ENCODE measurements around the gene ZNF772.
A peak's percentile ranks its signal among the peaks of the same experiment; 100 is the strongest.
"Not testable (repeated sequence)": the region's sequence is repeated elsewhere in the genome, so short reads cannot be mapped to it uniquely, and the experiment has no call there.

Gene ZNF772

DNA sequence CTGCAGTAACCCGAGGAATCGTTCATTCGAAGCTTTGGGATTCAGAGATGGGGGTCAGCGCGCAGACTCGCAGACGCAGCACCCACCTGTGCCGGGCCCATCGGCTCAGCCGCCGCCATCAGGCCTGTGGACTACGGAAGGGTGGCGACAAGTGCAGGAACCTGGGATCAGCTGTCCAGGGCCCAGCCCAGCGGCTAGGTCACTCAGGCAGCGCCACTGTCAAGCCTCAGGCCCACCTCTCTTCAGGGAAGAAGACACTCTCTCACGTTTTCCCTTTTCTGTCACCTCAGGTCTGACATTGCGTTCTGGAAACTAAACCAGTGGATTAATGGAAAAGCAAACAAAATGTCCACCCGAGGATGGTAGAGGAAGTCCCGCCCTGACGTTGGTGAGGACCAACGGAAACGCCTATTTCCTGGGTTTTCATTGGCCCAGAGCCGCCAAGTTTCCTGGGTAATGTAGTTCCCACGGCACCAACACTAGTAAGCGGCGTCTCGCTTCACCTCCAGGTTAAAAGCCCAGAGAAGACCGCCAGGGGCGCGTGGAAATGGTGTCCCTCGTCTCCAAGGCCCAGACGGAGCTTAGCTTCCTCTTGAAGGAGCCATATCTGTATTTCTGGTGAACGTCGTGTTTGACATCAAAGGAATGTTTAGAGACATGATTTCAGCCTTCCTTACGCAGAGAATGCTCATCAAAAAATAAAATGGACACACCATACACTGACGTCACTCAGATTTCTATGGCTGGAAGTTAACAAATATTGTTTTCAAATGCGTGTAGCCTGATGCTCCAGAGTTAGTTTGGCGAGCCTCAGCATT lies at the start of gene ZNF772:
TSS of gene ZNF772 (minus strand) at position 376 of the 818 bp plus-strand sequence. CDS start at position 119, 257 bp downstream.
- DNase-seq: peak; percentile 83 to 94
- H3K27me3 Mint-ChIP-seq: no peaks in the 10 kb centered on the region
- peaks cover 17% of the 10 kb centered on the region for H3K4me1 Mint-ChIP-seq
- peaks cover 59 to 60% of the 10 kb centered on the region in 2 donors for H3K9me3 Mint-ChIP-seq
- ATAC-seq: peak; percentile 99
- H3K27ac Mint-ChIP-seq: peak within 1 kb of the TSS; percentile 95 to 97
- H3K4me3 Mint-ChIP-seq: peak within 1 kb of the TSS; percentile 89 to 97

DNA sequence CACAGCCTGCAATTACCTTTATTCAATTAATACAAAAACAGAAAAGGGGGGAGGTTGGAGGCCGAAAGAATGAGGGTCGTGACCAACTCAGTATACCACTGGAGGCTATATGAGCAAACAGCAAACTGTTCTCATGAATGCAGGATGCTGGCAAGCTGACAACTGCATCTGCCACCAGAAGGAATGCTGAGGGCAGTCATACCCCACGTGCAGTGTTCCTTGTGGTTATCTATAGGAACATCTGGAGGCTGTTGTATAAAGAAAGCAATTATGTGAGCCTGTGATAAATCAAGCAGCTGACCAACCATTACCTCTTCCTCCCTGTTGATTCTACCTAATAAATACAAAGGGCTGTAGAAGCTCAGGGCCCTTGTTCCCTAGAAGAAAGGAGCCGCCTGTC lies 40.7 kb upstream of the ZNF772 start:
- ATAC-seq, H3K4me3 Mint-ChIP-seq, H3K27me3 Mint-ChIP-seq, DNase-seq, H3K27ac Mint-ChIP-seq, H3K4me1 Mint-ChIP-seq: not testable (repeated sequence)
- peaks cover 31 to 60% of the 10 kb centered on the region in 2 donors for H3K9me3 Mint-ChIP-seq

DNA sequence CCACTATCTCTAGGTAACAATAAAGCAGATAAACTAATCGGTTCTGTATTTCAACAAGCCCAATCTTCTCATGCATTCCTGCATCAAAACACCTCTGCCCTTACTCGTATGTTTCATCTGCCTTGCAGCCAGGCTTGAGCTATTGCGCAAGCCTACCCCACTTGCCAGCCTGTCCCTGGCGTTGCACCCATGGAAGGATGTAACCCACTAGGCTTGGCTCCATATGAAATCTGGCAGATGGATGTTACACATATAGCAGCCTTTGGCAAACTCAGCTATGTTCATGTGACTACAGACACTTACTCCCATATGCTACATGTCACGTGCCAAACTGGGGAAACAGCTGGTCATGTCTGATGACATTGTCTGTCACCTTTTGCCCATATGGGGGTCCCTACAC lies 37.9 kb upstream of the ZNF772 start:
- Mint-ChIP-seq H3K9me3 (peaks cover 40 to 67% of the 10 kb centered on the region in 2 donors), H3K4me3 (no peak overlapping the region), H3K27me3 (no peaks in the 10 kb centered on the region), H3K27ac (no peak overlapping the region), H3K4me1 (no peaks in the 10 kb centered on the region)
- DNase-seq (no peak), ATAC-seq (no peak)

DNA sequence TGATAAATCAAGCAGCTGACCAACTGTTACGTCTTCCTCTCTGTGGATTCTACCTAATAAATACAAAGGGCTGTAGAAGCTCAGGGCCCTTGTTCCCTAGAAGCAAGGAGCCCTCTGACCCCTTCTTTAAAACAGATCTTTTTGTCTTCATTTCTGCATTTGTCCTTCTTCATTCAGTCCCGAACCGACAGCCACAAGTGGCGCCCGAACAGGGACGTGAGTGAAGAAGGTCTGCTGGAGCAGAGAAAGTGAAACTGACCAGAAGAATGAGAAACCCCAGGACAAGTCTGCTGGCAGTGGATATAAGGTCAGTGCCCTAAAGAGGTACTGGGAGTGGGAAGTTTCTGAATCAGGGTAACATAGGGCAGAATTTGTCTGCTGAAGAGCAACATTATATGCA lies 35.5 kb upstream of the ZNF772 start:
- no peak for ATAC-seq
- no peaks in the 10 kb centered on the region for H3K4me1 Mint-ChIP-seq
- H3K27ac Mint-ChIP-seq: no peak overlapping the region
- no peak for DNase-seq
- peaks cover 46 to 68% of the 10 kb centered on the region in 2 donors for H3K9me3 Mint-ChIP-seq
- H3K4me3 Mint-ChIP-seq: no peak overlapping the region
- H3K27me3 Mint-ChIP-seq: no peaks in the 10 kb centered on the region

DNA sequence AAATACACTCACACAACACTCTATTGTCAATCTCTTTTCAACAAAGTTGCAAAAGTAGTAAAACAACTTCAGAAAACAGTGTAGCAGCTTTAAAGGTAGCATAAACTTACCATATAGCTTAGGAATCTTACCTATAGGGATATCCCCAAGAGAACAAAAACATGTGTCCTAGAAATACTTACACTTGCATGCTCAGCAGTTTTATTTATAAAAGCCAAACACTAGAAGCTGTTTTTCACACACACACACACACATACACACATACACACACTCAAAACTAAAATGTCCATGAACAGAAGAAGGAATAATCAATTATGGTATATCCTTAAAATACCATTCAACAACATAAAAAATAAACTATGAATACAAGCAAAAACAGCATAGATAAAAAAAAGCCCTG lies 34.1 kb upstream of the ZNF772 start:
- Mint-ChIP-seq H3K9me3 (peaks cover 52 to 65% of the 10 kb centered on the region in 2 donors), H3K4me1 (no peaks in the 10 kb centered on the region), H3K4me3 (no peak overlapping the region), H3K27ac (no peak overlapping the region), H3K27me3 (no peaks in the 10 kb centered on the region)
- DNase-seq (no peak), ATAC-seq (no peak)

DNA sequence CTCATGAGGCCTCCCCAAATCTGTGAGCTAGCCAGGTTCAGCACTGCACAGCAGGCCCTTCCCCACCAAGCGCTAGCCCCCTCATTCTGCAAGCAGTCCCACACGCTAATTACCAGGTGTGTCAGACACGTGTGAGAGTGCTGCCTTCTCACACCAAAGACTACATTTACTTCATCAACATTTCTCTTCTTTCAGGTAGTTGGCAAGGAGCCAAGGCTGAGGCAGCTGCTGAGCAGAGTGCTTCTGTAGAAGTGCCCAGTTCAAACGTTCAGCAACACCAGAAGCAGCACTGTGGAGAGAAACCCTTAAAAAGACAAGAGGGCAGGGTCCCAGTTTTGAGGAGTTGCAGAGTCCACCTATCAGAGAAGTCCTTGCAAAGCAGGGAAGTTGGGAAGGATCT lies 28.8 kb upstream of the ZNF772 start:
- Mint-ChIP-seq H3K4me1 (peaks cover 8% of the 10 kb centered on the region), H3K27me3 (no peaks in the 10 kb centered on the region), H3K4me3 (no peak overlapping the region), H3K9me3 (peaks cover 36 to 65% of the 10 kb centered on the region in 2 donors), H3K27ac (no peak overlapping the region)
- DNase-seq (no peak), ATAC-seq (no peak)

DNA sequence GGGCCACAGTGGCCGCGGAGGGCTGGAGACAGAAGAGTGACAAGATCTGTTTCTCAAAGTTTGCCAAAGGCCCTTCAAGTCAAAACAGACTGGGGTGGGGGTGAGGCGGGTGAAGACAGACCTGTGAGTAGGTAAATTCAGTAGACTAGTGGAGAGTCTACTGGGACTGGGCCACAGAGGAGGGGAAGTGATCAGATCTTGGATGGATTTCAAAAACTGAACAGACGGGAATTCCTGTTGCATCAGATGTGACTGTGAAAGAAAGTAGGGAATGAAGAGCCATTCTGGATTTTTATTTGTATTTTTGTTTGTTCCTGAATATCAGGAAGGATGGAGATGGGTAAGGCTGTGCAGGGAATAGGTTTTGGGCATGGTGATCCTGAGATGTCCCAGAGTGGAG lies 23.0 kb upstream of the ZNF772 start:
- DNase-seq, H3K27me3 Mint-ChIP-seq, ATAC-seq: not testable (repeated sequence)
- Mint-ChIP-seq H3K4me1 (peaks cover 26% of the 10 kb centered on the region), H3K4me3 (peak overlapping the region; percentile 65 to 90), H3K27ac (peak overlapping the region; percentile 59 to 88), H3K9me3 (peaks cover 39 to 53% of the 10 kb centered on the region in 2 donors)

DNA sequence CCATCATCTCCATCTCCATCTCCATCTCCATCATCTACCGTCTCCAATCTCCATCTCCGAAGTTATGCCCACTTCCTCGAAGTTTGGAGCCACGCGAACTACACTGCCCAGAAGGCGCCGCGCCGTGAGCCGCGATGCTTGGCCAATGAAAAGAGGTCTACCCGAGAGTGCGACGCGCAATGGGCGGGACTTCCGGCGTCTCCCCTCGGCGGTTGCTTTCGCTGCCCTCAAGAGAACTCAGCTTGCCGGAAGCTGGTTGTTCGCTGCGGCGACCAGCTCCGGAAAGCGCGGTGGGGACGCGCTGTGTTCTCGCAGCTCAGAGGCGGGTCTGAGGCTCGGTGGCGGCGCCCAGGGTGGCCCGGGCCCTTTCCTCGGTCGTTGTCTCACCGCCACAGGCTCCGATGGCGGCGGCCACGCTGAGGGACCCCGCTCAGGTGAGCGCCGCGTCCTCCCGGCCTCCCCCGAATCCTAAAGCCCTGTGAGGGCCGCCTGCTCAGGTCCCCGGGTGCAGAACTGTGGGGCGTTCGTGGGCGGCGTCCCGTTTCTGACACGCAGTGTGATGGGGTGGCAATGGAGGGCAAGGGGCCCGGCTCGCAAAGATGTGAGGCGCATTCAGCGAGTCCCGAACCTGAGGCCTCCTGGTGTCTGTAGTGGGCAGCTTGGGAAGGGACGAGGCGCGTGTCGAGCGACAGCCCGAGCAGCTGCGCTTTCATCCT lies 22.5 kb upstream of the ZNF772 start, which contains the start of gene ZNF773:
TSS of gene ZNF773 (plus strand) at position 259 of the 716 bp plus-strand sequence. CDS start at position 402, 143 bp downstream.
- peaks cover 39 to 54% of the 10 kb centered on the region in 2 donors for H3K9me3 Mint-ChIP-seq
- DNase-seq (peak; percentile 90 to 96), ATAC-seq (peak; percentile 99)
- not testable (repeated sequence) for H3K27me3 Mint-ChIP-seq
- peak within 1 kb of the TSS; percentile 65 to 90 for H3K4me3 Mint-ChIP-seq
- peak within 1 kb of the TSS; percentile 59 to 88 for H3K27ac Mint-ChIP-seq
- peaks cover 26% of the 10 kb centered on the region for H3K4me1 Mint-ChIP-seq

DNA sequence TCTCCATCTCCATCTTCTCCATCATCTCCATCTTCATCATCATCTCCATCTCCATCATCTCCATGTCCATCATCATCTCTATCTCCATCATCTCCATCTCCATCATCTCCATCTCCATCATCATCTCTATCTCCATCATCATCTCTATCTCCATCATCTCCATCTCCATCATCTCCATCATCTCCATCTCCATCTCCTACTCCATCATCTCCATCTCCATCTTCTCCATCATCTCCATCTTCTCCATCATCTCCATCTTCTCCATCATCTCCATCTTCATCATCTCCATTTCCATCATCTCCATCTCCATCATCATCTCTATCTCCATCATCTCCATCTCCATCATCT lies 21.9 kb upstream of the ZNF772 start:
- H3K27me3 Mint-ChIP-seq, DNase-seq, ATAC-seq: not testable (repeated sequence)
- peaks cover 26% of the 10 kb centered on the region for H3K4me1 Mint-ChIP-seq
- H3K9me3 Mint-ChIP-seq: peaks cover 43 to 56% of the 10 kb centered on the region in 2 donors
- H3K27ac Mint-ChIP-seq: peak overlapping the region in 1 of 2 donors; percentile 68
- H3K4me3 Mint-ChIP-seq: peak overlapping the region; percentile 65 to 90

DNA sequence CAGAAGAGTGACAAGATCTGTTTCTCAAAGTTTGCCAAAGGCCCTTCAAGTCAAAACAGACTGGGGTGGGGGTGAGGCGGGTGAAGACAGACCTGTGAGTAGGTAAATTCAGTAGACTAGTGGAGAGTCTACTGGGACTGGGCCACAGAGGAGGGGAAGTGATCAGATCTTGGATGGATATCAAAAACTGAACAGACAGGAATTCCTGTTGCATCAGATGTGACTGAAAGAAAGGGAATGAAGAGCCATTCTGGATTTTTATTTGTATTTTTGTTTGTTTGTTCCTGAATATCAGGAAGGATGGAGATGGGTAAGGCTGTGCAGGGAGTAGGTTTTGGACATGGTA lies 10.9 kb upstream of the ZNF772 start:
- peaks cover 16% of the 10 kb centered on the region for H3K4me1 Mint-ChIP-seq
- not testable (repeated sequence) for H3K27me3 Mint-ChIP-seq, DNase-seq, H3K27ac Mint-ChIP-seq
- peaks cover 49 to 63% of the 10 kb centered on the region in 2 donors for H3K9me3 Mint-ChIP-seq
- ATAC-seq: peak; percentile 4
- H3K4me3 Mint-ChIP-seq: peak overlapping the region; percentile 65 to 86

DNA sequence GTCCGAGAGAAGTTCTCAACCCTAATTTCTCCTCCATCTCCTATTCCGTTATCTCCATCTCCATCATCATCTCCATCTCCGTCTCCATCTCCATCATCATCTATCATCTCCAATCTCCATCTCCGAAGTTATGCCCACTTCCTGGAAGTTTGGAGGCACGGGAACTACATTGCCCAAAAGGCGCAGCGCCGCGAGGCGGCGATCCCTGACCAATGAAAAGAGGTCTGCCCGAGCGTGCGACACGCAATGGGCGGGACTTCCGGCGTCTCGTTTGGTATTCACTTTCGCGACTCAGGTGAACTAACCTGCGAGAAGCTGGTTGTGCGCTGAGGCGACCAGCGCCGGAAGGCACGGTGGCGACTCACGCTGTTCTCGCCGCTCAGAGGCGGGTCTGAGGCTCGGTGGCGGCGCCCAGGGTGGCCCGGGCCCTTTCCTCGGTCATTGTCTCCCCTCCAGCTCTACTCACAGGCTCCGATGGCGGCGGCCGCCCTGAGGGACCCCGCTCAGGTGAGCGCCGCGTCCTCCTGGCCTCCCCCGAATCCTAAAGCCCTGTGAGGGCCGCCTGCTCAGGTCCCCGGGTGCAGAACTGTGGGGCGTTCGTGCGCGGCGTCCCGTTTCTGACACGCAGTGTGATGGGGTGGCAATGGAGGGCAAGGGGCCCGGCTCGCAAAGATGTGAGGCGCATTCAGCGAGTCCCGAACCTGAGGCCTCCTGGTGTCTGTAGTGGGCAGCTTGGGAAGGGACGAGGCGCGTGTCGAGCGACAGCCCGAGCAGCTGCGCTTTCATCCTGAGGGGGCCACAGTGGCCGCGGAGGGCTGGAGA lies 10.3 kb upstream of the ZNF772 start, which contains the start of gene ZNF419:
TSS of gene ZNF419 (plus strand) at position 274 of the 822 bp plus-strand sequence. CDS start at position 475, 201 bp downstream.
- peak within 1 kb of the TSS; percentile 65 to 86 for H3K4me3 Mint-ChIP-seq
- H3K27ac Mint-ChIP-seq: peak within 1 kb of the TSS; percentile 7 to 86
- ATAC-seq (peak; percentile 98), DNase-seq (peak; percentile 83 to 91)
- H3K27me3 Mint-ChIP-seq: not testable (repeated sequence)
- H3K4me1 Mint-ChIP-seq: peaks cover 16% of the 10 kb centered on the region
- H3K9me3 Mint-ChIP-seq: peaks cover 44 to 57% of the 10 kb centered on the region in 2 donors

DNA sequence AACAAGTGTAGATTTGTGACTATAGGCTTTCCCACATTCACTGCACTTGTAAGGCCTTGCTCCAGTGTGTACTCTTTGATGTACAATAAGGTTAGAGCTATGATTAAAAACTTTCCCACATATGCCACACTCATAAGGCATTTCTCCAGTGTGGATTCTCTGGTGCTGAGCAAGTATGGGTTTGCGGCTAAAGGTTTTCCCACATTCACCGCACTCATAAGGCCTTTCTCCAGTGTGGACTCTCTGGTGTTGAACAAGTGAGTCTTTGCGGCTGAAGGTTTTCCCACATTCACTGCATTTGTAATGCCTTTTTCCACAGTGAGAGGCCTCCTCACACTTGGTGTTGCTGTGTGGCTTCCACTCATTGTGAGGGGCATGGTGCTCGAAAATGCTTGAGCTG lies 3.7 kb downstream of the ZNF772 start:
- H3K4me1 Mint-ChIP-seq: peaks cover 17% of the 10 kb centered on the region
- DNase-seq (no peak), ATAC-seq (no peak)
- H3K9me3 Mint-ChIP-seq: peaks cover 59 to 66% of the 10 kb centered on the region in 2 donors
- no peaks in the 10 kb centered on the region for H3K27me3 Mint-ChIP-seq
- H3K27ac Mint-ChIP-seq: no peak overlapping the region
- no peak overlapping the region for H3K4me3 Mint-ChIP-seq

DNA sequence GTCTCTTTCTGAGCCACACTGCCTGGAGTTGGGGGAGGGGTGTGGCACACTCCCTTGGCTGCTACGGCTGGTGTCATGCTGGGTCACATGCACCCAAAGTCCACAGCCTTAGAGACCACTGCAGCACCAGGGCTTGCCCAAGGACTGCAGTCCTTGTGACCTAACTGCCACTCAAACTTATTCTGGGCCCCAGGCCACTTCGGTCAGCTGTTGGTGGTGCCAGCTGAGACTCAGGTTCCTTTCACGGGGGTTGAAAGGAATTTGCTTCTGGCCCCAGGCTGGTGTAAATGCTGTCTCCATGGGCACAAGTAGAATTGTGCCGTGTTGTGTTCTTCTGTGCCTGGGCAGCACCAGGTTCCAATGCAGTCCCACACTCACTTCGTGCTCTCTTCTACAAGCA lies 10.9 kb downstream of the ZNF772 start:
- ATAC-seq (no peak), DNase-seq (no peak)
- no peaks in the 10 kb centered on the region for H3K4me1 Mint-ChIP-seq
- H3K27ac Mint-ChIP-seq: no peak overlapping the region
- no peaks in the 10 kb centered on the region for H3K27me3 Mint-ChIP-seq
- H3K4me3 Mint-ChIP-seq: no peak overlapping the region
- H3K9me3 Mint-ChIP-seq: peaks cover 51 to 57% of the 10 kb centered on the region in 2 donors

DNA sequence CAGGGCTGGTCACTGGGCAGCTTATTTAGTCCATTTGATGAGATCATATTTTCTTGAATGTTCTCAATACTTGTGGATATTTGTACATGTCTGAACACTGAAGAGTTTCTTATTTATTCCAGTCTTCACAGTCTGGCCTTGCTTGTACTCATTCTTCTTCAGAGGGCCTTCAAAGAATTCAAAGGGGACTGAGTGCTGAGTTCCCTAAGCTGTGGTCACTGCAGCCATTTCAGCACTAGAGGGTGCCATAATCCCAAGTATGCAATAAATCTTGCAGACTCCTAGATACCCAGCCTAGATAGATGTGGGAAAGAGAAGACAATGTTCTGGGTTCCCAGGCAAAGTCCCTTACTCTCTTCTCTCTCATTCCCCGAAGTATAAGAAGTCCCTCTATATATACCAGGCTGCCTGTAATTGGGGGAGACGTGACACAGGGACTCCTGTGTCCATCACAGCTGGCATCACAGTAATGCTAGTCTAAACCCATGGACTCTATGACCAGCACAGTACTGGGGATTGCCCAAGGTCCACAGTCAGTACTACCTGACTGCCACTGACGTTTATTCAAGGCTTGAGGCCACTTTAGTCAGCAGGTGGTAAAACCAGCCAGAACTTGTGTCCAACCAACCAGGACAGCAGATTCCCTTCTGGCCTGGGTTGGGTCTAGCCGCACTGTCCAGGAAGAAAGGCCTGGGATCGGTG lies 11.5 kb downstream of the ZNF772 start:
- Mint-ChIP-seq H3K4me3 (no peak overlapping the region), H3K27me3 (no peaks in the 10 kb centered on the region), H3K4me1 (no peaks in the 10 kb centered on the region), H3K27ac (no peak overlapping the region), H3K9me3 (peaks cover 45 to 54% of the 10 kb centered on the region in 2 donors)
- ATAC-seq: peak; percentile 71
- peak; percentile 21 to 39 for DNase-seq

DNA sequence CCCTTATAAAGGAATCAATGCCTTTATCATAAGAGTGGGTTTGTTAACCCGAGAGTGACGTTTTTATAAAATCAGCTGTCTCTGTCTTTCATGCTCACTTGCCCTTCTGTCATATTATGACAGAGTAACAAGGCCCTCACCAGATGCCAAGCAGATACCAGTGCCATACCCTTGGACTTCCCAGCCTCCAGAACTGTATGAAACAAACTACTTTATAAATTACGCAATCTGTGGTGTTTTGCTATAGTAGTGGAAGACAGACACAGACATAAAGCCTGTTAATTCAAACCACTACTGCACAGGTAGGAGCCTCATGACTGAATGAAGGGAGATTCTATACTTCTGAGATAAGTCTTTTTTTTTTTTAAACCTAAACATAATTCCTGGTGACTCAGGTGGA lies 25.1 kb downstream of the ZNF772 start:
- H3K4me3 Mint-ChIP-seq: no peak overlapping the region
- H3K4me1 Mint-ChIP-seq: no peaks in the 10 kb centered on the region
- ATAC-seq: no peak
- no peak overlapping the region for H3K27ac Mint-ChIP-seq
- DNase-seq: no peak
- no peaks in the 10 kb centered on the region for H3K27me3 Mint-ChIP-seq
- peaks cover 13 to 42% of the 10 kb centered on the region in 2 donors for H3K9me3 Mint-ChIP-seq
